Endothelial cell of umbilical vein (primary cell): ENCODE measurements around the gene KDM4D. TPM values are rescaled to one million over a fixed set of nuclear protein-coding genes. Genes with fewer than 3 reads are reported as not detected.

Source experiments
- BruUV-seq: library from RNA; stranded (reverse); fragments of 400-500 nt; replicated peaks from 2 replicates; lab custom pipeline; 2021; lab: Mats Ljungman, UMichigan
- CTCF ChIA-PET: fragments of 300-600, 350-600 bp; sonication (Branson Sonifier 250); formaldehyde crosslinking; loops from one replicate; lab custom pipeline; 2021; ENCODE audit warnings: antibody characterized with exemption, inconsistent platforms; lab: Charles Lee
- POLR2A ChIA-PET: fragments of 300-600, 350-600 bp; sonication (Branson Sonifier 250); formaldehyde crosslinking; loops from one replicate; lab custom pipeline; 2021; ENCODE audit warnings: antibody characterized with exemption, inconsistent platforms; lab: Charles Lee
- DNase-seq: peaks from one replicate; pipeline ENCODE4 v3.0.0-alpha.2; 2011; ENCODE audit warnings: low read depth, low spot score
- FAIRE-seq: peaks from 2 replicates; lab custom pipeline; 2011; peaks lifted over from hg19 to GRCh38; lab: Jason Lieb, UNC
- H2AFZ ChIP-seq: 2 replicates; pipeline ENCODE4 v1.6.0; 2012; ENCODE audit warnings: low read depth, low read length, control low read depth, inconsistent platforms
- H3K27ac ChIP-seq: 2 replicates; pipeline ENCODE4 v1.5.1; 2011; ENCODE audit warnings: low read depth, mild to moderate bottlenecking, control low read depth, low read length, moderate library complexity; ENCODE audit not compliant: insufficient read depth
- H3K27me3 ChIP-seq, 2 experiments: 2 replicates each; pipeline versions ENCODE4 v1.6.0 to v1.6.1; 2011; ENCODE audit warnings: low read length in 2 of 2, mixed read lengths in 1 of 2; ENCODE audit not compliant: control insufficient read depth in 2 of 2, insufficient read depth in 2 of 2
- H3K36me3 ChIP-seq, 2 experiments: 2 replicates in 1 of 2; 3 replicates in 1 of 2; pipeline ENCODE4 v1.5.1; 2011; ENCODE audit warnings: low read length in 2 of 2, mild to moderate bottlenecking in 1 of 2, moderate library complexity in 1 of 2; ENCODE audit not compliant: control insufficient read depth in 2 of 2, insufficient read depth in 2 of 2; ENCODE audit errors: extremely low read depth in 1 of 2
- H3K4me1 ChIP-seq: 3 replicates; pipeline ENCODE4 v1.5.1; 2011; ENCODE audit warnings: mild to moderate bottlenecking, low read length; ENCODE audit not compliant: control insufficient read depth, insufficient read depth; ENCODE audit errors: extremely low read depth
- H3K4me2 ChIP-seq: 2 replicates; pipeline ENCODE4 v1.6.1; 2011; ENCODE audit warnings: low read length, control low read depth, mixed read lengths; ENCODE audit not compliant: insufficient read depth
- H3K4me3 ChIP-seq, 3 experiments: fragments of 200-600 bp in 1 of 3; sonication (generic), shearing (Covaris generic) in 1 of 3; replicated peaks in 1 of 3; 2 replicates each; pipeline ENCODE4 v1.5.1; 2011 to 2016; ENCODE audit warnings: control low read depth in 3 of 3, low read length in 3 of 3, mild to moderate bottlenecking in 2 of 3, inconsistent platforms in 1 of 3, low read depth in 1 of 3, moderate library complexity in 1 of 3; ENCODE audit not compliant: insufficient read depth in 1 of 3
- H3K79me2 ChIP-seq: 2 replicates; pipeline ENCODE4 v1.6.0; 2012; ENCODE audit warnings: low read length, inconsistent platforms; ENCODE audit not compliant: control insufficient read depth, insufficient read depth
- H3K9ac ChIP-seq: replicated peaks from 2 replicates; pipeline ENCODE3; 2011; ENCODE audit warnings: low read length, control low read depth; ENCODE audit not compliant: insufficient read depth; ENCODE audit errors: extremely low read depth
- H3K9me1 ChIP-seq: replicated peaks from 3 replicates; pipeline ENCODE4 v1.6.0; 2011; ENCODE audit warnings: mild to moderate bottlenecking, low read length; ENCODE audit not compliant: control insufficient read depth, insufficient read depth; ENCODE audit errors: extremely low read depth
- H3K9me3 ChIP-seq: replicated peaks from 2 replicates; pipeline ENCODE4 v1.5.1; 2012; ENCODE audit warnings: low read length, inconsistent platforms; ENCODE audit not compliant: control insufficient read depth, insufficient read depth
- H4K20me1 ChIP-seq: replicated peaks from 2 replicates; pipeline ENCODE3; 2011; ENCODE audit warnings: mild to moderate bottlenecking, low read length; ENCODE audit not compliant: control insufficient read depth, insufficient read depth; ENCODE audit errors: extremely low read depth
- EZH2 ChIP-seq: IDR thresholded peaks from 2 replicates; pipeline ENCODE4 v1.6.1; 2012; ENCODE audit warnings: borderline replicate concordance, low read depth, mild to moderate bottlenecking, moderate library complexity, low read length, inconsistent platforms; ENCODE audit not compliant: severe bottlenecking
- FOS ChIP-seq: IDR thresholded peaks from 2 replicates; pipeline ENCODE4 v1.6.1; 2011; ENCODE audit warnings: mild to moderate bottlenecking, low read length, moderate library complexity, borderline replicate concordance; ENCODE audit not compliant: insufficient read depth
- GATA2 ChIP-seq: IDR thresholded peaks from 2 replicates; pipeline ENCODE4 v1.7.0; 2011; ENCODE audit warnings: low read depth, mild to moderate bottlenecking, moderate library complexity, mixed read lengths, low read length; ENCODE audit not compliant: insufficient read length, insufficient read depth
- JUN ChIP-seq: IDR thresholded peaks from 2 replicates; pipeline ENCODE4 v1.6.1; 2011; ENCODE audit warnings: borderline replicate concordance, low read depth; ENCODE audit not compliant: insufficient read length, insufficient read depth
- MYC ChIP-seq: IDR thresholded peaks from one replicate; pipeline ENCODE4 v1.6.1; 2011; ENCODE audit warnings: mild to moderate bottlenecking, low read depth, low read length
- POLR2A ChIP-seq: IDR thresholded peaks from 2 replicates; pipeline ENCODE4 v1.6.1; 2012; ENCODE audit warnings: low read depth, mild to moderate bottlenecking, control low read depth, low read length
- POLR2AphosphoS5 ChIP-seq: IDR thresholded peaks from 2 replicates; pipeline ENCODE4 v1.6.1; 2012; ENCODE audit warnings: low read depth, mild to moderate bottlenecking, control low read depth, low read length, moderate library complexity; ENCODE audit not compliant: insufficient read depth
- dilution Hi-C: fragments of 300-500 bp; cut with MboI; formaldehyde crosslinking; loops from one replicate; pipeline ENCODE4 v1.15.0; 2019; ENCODE audit warnings: low sequenced_read_pairs; ENCODE audit not compliant: extremely low pct_ligation_motif_present
- intact Hi-C: fragments of 100-400 bp; cut with micrococcal nuclease; formaldehyde crosslinking; loops from one replicate; pipeline ENCODE4 v1.10.0; 2022
- polyA plus RNA-seq, 4 experiments: library from polyadenylated mRNA; depleted of rRNA in 3 of 4; stranded (reverse) in 3 of 4; unstranded in 1 of 4; fragments of >200 nt; gene quantifications; 2 replicates each; pipeline versions ENCODE4 v1.2.1 to v1.2.3, GENCODE V29; 2011 to 2012; ENCODE audit warnings: missing spikeins in 1 of 4
- total RNA-seq: library from RNA; stranded (reverse); gene quantifications from 2 replicates; pipeline ENCODE4 v1.2.3, GENCODE V29; 2021
- TF ChIP-seq, protein P1 (sequence below), 2 donors: IDR thresholded peaks; 1 replicate in 1 of 2; 2 replicates in 1 of 2; pipeline ENCODE4 v1.5.1; 2011; ENCODE audit warnings: low read length in 2 of 2, mild to moderate bottlenecking in 2 of 2, moderate library complexity in 2 of 2, control low read depth in 1 of 2, inconsistent platforms in 1 of 2, low read depth in 1 of 2; ENCODE audit not compliant: insufficient read depth in 1 of 2; ENCODE audit errors: extremely low read depth in 1 of 2
- TF ChIP-seq, protein P2 (sequence below): IDR thresholded peaks from 2 replicates; pipeline ENCODE4 v1.6.1; 2011; ENCODE audit not compliant: insufficient read depth, insufficient read length

Gene KDM4D
- total and polyA plus RNA-seq, 2 donors (not counting 3 experiments of a cell fraction or from before 2014, with no cell fraction given), result 1.0 to 1.3 TPM

DNA sequence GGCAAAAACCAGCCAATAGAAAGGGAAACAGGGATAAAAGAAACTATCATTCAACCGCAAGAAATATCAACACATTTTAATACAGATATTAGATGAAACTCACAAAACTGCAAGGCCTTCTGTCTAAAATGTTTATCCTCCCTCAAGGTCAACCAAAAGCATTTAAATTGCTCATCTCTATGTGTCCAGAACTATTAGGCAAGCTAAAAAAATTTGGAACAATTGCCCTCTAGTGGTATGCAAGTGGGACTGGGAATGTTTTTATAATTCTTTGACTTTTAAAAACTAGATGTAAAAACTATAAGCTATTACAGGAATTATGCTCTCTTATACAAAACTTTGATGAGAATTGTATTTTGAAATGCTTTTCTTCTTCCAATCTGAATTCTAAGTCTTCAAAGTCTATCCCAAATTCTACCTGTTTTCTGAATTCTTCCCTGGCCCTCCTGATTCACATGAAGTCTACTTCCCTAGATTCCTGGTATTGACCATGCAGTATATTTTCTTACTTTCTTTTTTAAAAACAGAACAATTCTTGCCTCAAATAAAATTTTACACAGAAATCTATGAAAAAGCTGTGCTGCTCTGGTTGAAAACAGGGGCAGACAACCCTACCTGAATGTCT, 5.1 kb upstream of the KDM4D start:
- H3K4me3 ChIP-seq, result no peak overlapping the region
- H3K4me1 ChIP-seq, result peaks cover 9% of the 10 kb centered on the region
- no peak overlapping the region for H3K4me2 ChIP-seq
- H3K9me1 ChIP-seq, result no peaks in the 10 kb centered on the region
- H2AFZ ChIP-seq, result no peak overlapping the region
- no TSS peak for BruUV-seq
- peaks cover 25 to 39% of the 10 kb centered on the region in 2 experiments for H3K36me3 ChIP-seq
- POLR2A ChIA-PET, result no interaction called here
- DNase-seq, result peak; percentile 27
- no peak overlapping the region for H3K27ac ChIP-seq
- no peak for FAIRE-seq
- TF ChIP-seq, protein P1, sequence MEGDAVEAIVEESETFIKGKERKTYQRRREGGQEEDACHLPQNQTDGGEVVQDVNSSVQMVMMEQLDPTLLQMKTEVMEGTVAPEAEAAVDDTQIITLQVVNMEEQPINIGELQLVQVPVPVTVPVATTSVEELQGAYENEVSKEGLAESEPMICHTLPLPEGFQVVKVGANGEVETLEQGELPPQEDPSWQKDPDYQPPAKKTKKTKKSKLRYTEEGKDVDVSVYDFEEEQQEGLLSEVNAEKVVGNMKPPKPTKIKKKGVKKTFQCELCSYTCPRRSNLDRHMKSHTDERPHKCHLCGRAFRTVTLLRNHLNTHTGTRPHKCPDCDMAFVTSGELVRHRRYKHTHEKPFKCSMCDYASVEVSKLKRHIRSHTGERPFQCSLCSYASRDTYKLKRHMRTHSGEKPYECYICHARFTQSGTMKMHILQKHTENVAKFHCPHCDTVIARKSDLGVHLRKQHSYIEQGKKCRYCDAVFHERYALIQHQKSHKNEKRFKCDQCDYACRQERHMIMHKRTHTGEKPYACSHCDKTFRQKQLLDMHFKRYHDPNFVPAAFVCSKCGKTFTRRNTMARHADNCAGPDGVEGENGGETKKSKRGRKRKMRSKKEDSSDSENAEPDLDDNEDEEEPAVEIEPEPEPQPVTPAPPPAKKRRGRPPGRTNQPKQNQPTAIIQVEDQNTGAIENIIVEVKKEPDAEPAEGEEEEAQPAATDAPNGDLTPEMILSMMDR (IDR thresholded peaks at IDR 0.05; ENCODE audit: extremely low read depth in 1 of 2, insufficient read depth in 1 of 2, low read depth in 1 of 2, low read length in 2 of 2), result peak; percentile 33 to 51
- TF ChIP-seq EZH2, result no peak
- intact Hi-C loops, result loop anchor here (1.0 to 5.0 kb wide), 3 partner anchors 41 to 345 kb away; no protein-coding TSS in a partner anchor
- dilution Hi-C loops, result no loop called here
- H4K20me1 ChIP-seq, result no peaks in the 10 kb centered on the region
- H3K27me3 ChIP-seq, result no peaks in the 10 kb centered on the region
- H3K79me2 ChIP-seq, result peaks cover 20% of the 10 kb centered on the region
- H3K9me3 ChIP-seq, result no peaks in the 10 kb centered on the region
- CTCF ChIA-PET, result interaction anchor here (0.5 to 3.9 kb wide), 47 partner anchors 9 to 1458 kb away, joined by 3 to 56 read pairs (median 4); partner anchors contain the start of gene SRSF8
- no peak overlapping the region for H3K9ac ChIP-seq

DNA sequence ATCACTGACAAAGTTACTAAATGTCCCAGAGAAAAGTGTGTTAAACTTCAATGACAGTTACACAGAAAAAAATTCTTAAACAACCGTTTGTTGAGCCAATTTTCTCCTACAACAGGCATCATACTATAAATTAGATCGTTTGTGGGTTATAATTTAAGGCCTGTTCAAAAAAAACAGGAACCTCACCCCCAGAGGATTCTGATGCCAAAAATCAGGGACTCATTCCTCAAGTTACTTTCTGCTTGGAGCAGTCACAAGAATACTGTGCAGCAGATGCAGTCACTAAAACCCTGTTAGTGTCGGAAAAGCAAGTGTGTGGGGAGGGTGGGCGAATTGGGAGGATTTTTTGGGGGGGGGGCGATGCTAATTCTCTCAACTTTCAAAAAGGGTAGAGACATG, 810 bp upstream of the KDM4D start:
- ChIA-PET POLR2A (interaction anchor here (0.6 to 1.2 kb wide), 4 partner anchors 38 to 177 kb away, joined by 3 to 7 read pairs (median 4); partner anchors contain the start of gene SRSF8), CTCF (interaction anchor here (1.0 to 1.6 kb wide), 7 partner anchors 11 to 1454 kb away, joined by 3 to 7 read pairs (median 5); partner anchors contain the start of gene SRSF8)
- no TSS peak for BruUV-seq
- intact Hi-C loops, result loop anchor here (1.0 to 5.0 kb wide), 10 partner anchors 38 to 1455 kb away; partner anchors contain the start of genes AMOTL1 and CEP57
- Histone ChIP-seq H3K27me3 (no peaks in the 10 kb centered on the region), H3K36me3 (peaks cover 9 to 19% of the 10 kb centered on the region in 2 experiments), H3K4me3 (peak overlapping the region; percentile 77 to 94 (median 92)), H3K9me3 (no peaks in the 10 kb centered on the region), H3K4me2 (peak overlapping the region; percentile 82), H3K4me1 (peaks cover 9% of the 10 kb centered on the region), H3K9me1 (no peaks in the 10 kb centered on the region), H4K20me1 (no peaks in the 10 kb centered on the region), H3K79me2 (peaks cover 20% of the 10 kb centered on the region), H2AFZ (no peak overlapping the region), H3K27ac (no peak overlapping the region), H3K9ac (peak overlapping the region; percentile 94)
- no peak for TF ChIP-seq JUN
- TF ChIP-seq, protein P1 (IDR thresholded peaks at IDR 0.05; ENCODE audit: extremely low read depth in 1 of 2, insufficient read depth in 1 of 2, low read depth in 1 of 2, low read length in 2 of 2), result no peak
- no peak for TF ChIP-seq POLR2AphosphoS5
- TF ChIP-seq GATA2, result no peak
- no peak for TF ChIP-seq EZH2
- TF ChIP-seq, protein P2, sequence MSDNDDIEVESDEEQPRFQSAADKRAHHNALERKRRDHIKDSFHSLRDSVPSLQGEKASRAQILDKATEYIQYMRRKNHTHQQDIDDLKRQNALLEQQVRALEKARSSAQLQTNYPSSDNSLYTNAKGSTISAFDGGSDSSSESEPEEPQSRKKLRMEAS, result no peak
- no peak for TF ChIP-seq MYC
- TF ChIP-seq POLR2A, result no peak
- no peak for TF ChIP-seq FOS
- no peak for DNase-seq
- FAIRE-seq, result no peak
- dilution Hi-C loops, result no loop called here
